GM10847 (cell line): ENCODE data around the gene FERMT3.

Experiments used
- POLR2A ChIP-seq: IDR thresholded peaks from 2 replicates; pipeline ENCODE4 v1.6.1; 2011; ENCODE audit not compliant: insufficient read length; ENCODE audit errors: extremely low read depth

FERMT3 gene

GRCh38 chr11:64245797-64246620 lies 39.5 kb downstream of the FERMT3 start:
- peak; percentile 26 for TF ChIP-seq POLR2A

GRCh38 chr11:64246871-64247728 lies 40.6 kb downstream of the FERMT3 start, which contains the start of gene PPP1R14B:
PPP1R14B (minus strand) TSS chr11:64246943; CDS start chr11:64246673, 270 bp downstream.
- no peak for TF ChIP-seq POLR2A

DNA sequence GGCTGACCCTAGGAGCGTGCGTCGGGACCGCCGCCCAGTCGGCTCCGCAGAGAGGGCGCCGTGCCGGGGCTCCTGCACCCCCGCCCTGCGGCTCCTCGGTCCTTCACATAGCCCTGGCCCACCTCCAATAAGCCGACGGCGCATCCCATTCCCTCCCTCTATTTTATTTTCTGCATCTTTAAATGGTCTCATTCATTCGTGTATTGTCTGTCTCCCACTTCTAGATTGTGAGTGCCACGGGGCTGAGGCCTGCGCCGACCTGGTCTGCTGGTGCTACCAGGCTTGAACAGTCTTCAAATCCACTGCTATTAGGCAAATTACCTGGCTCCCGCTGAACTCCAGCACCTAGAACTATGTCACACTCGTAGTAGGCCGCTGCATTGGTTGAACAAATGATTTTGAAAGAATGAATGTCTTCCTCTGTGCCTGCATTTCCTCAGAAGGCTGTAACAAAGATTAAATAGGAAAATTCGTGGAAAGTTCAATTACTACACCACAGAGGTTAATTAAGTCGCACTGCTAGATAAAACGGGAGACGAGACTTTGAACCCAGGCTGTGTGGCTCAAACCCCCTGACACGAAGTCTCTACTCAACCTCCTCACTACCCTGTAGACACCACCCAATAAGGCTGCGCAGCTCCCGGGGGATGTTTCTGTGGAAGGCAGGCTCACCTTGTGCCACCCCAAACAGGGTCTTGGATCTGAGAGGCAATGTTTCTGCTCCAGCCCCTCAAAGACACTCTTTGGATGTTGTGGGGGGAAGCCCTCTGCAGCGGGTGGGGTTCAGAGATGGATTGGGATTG lies 41.4 kb downstream of the FERMT3 start:
- TF ChIP-seq POLR2A = no peak

DNA sequence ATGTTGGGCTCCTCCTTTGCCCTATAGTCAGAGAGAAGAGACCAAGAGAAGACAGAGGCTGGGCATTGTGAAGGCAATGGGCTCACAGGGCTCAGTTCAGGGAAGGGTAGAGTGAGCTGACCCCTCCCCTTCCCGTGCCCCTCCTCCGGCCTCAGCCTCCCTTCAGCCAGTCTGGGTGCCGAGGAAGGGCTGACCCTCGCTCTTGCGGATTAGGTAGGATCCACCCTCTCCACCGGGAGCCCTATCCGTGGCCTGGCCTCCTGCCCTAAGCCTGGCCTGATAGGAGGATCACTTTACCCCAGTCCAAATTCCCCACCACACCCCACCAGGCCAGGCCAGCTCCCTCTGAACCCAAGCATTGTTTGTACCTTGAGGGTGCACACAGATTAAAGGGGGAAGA lies 42.1 kb downstream of the FERMT3 start:
- TF ChIP-seq POLR2A = no peak

- no peak for TF ChIP-seq POLR2A
Measured at GRCh38 chr11:64249038-64249437, 42.5 kb downstream of the FERMT3 start.

DNA sequence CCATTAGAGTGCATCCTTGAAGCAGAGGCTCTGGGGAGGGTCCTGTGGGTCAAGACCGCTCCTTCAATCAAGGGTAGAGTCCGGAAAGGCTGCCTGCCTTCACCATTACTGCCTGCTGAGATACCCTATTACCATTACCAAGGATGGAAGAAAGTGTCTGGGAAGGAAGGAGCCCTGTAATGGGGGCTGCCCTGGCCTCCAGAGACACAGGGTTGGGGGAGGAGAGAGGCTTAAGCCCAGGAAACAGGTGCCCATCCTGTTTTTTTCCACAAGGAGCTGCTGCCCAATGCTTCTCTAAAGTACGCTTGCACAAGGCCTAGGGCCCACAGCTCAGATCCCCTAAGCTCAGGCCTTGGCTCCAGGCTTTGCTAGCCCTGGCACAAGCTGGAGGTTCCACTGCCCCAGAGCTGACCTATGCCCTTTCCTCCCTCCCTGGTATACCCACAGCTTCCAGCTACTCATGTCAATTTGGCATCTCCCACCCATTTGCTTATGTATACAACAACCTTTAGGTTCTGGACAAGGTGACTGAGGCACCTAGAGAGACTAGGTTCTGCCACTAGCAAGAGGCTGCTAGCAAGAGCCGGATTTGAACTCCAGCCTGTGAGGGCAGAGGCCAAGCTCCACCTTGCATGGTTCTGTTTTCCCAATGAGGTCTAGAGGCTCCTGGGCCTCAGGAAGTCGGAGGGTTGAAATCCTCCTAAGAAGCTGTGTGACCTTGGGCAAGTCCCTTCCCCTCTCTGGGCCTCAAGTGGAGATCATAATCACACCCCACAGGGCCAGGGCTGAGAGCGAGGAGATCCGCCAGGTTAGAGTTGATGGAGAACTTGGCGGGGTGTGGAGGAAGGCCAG lies 43.3 kb downstream of the FERMT3 start:
- TF ChIP-seq POLR2A = no peak

- no peak for TF ChIP-seq POLR2A
Measured at GRCh38 chr11:64250415-64251015, 44.0 kb downstream of the FERMT3 start.

GRCh38 chr11:64251016-64251752 lies 44.7 kb downstream of the FERMT3 start, which contains the start of gene PLCB3:
PLCB3 (plus strand) TSS chr11:64251530; CDS start chr11:64251650, 120 bp downstream.
- peak; percentile 44 for TF ChIP-seq POLR2A

GRCh38 chr11:64251753-64252002 lies 45.2 kb downstream of the FERMT3 start:
- no peak for TF ChIP-seq POLR2A

DNA sequence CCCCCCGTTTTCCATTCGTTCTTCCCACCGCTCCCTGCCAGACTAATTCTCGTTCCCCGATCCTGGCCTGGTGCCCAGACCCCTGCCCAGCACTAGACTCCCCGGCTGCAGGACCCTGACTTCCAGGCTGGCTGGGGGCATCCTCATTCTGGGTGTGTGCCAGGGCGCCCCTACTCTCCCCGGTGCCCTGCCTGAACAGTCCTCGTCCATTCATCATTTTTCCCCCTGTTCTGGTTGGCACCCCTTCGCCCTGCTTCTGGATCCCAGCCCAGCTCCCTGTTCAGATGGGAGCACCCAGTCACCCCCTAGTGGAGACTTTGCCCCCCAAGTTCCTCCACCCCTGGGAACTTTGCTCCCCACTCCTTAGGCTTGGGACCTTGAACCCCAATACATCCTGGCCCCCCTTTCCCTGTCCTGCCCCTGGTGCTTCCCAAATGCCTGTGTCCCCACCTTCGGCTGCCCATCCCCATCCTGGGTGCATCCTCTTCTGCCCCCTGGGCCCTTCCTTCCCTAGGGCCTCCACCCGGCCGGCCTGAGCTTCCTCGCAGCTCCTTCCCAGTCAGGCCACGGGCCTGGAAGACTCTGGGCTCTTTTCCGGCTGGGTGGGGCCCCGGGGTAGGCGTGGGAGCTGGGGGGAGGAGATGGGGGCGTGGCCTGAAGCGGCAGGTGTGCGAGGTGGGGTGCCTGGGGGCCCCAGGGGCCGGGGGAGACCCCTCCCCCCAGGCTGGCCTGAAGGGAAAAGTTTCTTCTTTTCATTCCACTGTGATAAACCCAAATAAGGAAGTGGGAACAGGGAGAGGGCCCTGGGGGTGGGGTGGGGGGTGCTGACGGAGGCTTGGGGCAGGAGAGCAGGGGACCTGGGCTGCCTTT lies 45.7 kb downstream of the FERMT3 start:
- no peak for TF ChIP-seq POLR2A

DNA sequence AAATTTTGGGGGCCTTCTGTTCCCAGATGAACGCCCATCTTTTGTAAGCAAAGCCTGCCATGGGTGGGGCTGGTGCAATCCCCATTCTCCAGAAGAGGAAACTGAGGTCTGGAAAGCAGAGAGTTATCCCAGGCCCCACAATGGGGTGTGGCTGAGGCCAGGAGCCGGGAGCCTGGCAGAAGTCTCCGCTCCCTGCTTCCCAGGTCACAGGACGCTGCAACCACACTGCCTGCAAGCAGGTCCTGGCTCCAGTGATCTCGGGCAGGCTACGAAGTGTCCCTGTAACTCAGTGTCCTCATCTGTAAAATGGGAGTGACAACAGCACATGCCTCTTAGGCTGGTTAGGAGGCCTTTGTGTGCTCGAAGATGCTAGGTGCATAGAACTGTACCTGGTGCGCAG lies 46.5 kb downstream of the FERMT3 start:
- no peak for TF ChIP-seq POLR2A

GRCh38 chr11:64253481-64253880 lies 47.0 kb downstream of the FERMT3 start:
- TF ChIP-seq POLR2A = no peak
